Right atrium auricular region (tissue), 2 donors: ENCODE data around the gene USP44. TPM values are rescaled to one million over a fixed set of nuclear protein-coding genes. Genes with fewer than 3 reads are reported as not detected.

ENCODE experiments used
- DNase-seq: peaks from one replicate; pipeline ENCODE4 v3.0.0-alpha.2; 2019; ENCODE audit warnings: low spot score
- H3K27ac ChIP-seq, 2 donors: fragments of 200-600 bp; sonication (generic); 1 replicate in 1 of 2; 2 replicates in 1 of 2; pipeline ENCODE4 v1.5.1; 2016 to 2019
- H3K27me3 ChIP-seq, 2 donors: fragments of 200-600 bp; sonication (generic); one replicate each; pipeline versions ENCODE4 v1.5.1 to v1.6.0; 2017 to 2019
- H3K36me3 ChIP-seq: fragments of 200-600 bp; sonication (generic); one replicate; pipeline ENCODE4 v1.5.1; 2016
- H3K4me1 ChIP-seq, 2 donors: fragments of 200-600 bp; sonication (generic); one replicate each; pipeline versions ENCODE4 v1.5.1 to v1.6.0; 2017 to 2019
- H3K4me3 ChIP-seq, 2 donors: fragments of 200-600 bp; sonication (generic); 1 replicate in 1 of 2; 2 replicates in 1 of 2; pipeline ENCODE4 v1.5.1; 2017 to 2019; ENCODE audit warnings: mild to moderate bottlenecking in 1 of 2, moderate library complexity in 1 of 2
- H3K9me3 ChIP-seq, 2 donors: fragments of 200-600 bp; sonication (generic); one replicate each; pipeline ENCODE4 v1.5.1; 2019
- total RNA-seq, 2 donors: library from RNA; depleted of rRNA; stranded (reverse); fragments of >200 nt; gene quantifications; one replicate each; pipeline ENCODE4 v1.1.0, GENCODE V29; 2016
- TF ChIP-seq, protein P1 (sequence below), 2 donors: fragments of 200-600 bp; sonication (generic); IDR thresholded peaks; one replicate each; pipeline ENCODE4 v1.5.1; 2019; ENCODE audit warnings: antibody characterized with exemption in 2 of 2

Gene USP44
- total RNA-seq, 2 donors from 2014 or later: 1.4 to 1.9 TPM

DNA sequence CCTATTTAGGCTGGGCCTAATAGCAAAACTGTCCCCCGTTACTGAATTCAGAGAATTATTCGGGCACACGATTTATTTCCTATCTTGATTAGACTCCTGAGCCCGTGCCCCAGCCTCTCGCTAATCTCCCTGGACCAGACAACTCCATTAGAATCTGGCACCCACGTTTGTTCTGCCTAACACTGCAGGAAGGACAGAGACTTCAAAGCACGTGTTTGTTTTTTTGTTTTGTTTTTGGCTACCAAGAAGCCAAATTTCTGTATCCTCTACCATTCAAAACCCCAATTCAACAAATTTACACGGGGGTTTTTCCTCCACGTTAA, 4.8 kb downstream of the USP44 start:
- H3K4me3 ChIP-seq: no peak overlapping the region

DNA sequence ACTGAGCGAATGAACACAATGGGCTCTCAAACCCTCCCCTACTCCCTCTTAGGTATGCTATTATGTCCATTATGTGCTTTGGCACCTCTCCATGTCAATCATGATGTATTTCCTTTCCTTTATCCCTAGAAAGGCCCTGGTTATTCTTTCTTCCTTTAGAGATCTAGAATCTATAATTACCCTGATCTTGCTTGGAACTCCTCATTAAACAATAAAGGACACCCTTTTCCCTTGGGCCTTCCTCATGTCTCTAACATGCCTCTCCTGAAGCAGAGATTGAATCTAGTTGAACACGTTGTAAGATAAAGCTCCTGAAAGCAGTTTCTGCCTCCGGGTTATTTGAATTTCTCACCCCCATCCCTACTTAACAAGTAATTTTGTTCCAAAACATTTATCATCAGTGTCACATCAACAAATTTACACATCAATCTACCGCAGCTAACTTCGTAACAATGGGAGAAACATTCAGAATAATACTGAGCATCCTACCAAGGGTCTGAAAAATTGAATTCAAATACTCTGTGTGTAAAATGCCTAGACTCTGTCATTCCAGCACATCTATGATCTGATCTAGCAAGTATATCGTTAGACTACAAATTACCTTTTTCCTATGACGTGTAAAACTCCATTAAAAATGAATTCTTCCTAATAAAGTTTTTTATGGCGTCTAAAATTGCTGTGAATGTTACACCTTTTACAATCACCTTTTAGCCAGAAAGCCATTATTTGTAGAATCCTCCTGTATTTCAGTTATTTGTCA, 5.4 kb downstream of the USP44 start:
- TF ChIP-seq, protein P1, sequence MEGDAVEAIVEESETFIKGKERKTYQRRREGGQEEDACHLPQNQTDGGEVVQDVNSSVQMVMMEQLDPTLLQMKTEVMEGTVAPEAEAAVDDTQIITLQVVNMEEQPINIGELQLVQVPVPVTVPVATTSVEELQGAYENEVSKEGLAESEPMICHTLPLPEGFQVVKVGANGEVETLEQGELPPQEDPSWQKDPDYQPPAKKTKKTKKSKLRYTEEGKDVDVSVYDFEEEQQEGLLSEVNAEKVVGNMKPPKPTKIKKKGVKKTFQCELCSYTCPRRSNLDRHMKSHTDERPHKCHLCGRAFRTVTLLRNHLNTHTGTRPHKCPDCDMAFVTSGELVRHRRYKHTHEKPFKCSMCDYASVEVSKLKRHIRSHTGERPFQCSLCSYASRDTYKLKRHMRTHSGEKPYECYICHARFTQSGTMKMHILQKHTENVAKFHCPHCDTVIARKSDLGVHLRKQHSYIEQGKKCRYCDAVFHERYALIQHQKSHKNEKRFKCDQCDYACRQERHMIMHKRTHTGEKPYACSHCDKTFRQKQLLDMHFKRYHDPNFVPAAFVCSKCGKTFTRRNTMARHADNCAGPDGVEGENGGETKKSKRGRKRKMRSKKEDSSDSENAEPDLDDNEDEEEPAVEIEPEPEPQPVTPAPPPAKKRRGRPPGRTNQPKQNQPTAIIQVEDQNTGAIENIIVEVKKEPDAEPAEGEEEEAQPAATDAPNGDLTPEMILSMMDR (IDR thresholded peaks at IDR 0.05): no peak

More for the DNA sequence above, 4.8 kb downstream of the USP44 start:
- H3K36me3 ChIP-seq: no peaks in the 10 kb centered on the region
- no peak for DNase-seq
- peaks cover 0 to 11% of the 10 kb centered on the region in 2 donors for H3K9me3 ChIP-seq
- TF ChIP-seq, protein P1 (IDR thresholded peaks at IDR 0.05): no peak
- no peak overlapping the region for H3K27ac ChIP-seq
- H3K4me1 ChIP-seq: peaks cover 0 to 6% of the 10 kb centered on the region in 2 donors
- H3K27me3 ChIP-seq: no peaks in the 10 kb centered on the region

DNA sequence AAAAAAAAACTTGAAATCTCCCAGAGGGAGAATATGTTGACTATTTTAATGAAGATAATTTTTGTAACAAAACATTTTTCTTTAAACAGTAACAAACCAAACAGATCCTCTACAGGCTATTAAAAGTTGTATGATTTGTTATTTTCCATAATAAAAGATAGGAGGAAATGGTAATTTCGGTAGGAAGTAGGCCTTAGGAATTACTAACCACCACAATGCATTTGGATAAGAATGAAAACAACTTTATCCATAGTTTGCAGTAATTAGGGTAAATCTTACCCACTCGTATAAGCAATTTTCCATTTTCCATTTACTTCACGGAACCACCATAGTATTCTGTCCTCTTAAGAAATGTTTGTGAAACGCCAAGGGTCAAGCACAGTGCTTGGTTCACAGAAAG, 6.0 kb downstream of the USP44 start:
- H3K4me3 ChIP-seq: no peak overlapping the region
- H3K27ac ChIP-seq: no peak overlapping the region
- TF ChIP-seq, protein P1 (IDR thresholded peaks at IDR 0.05): no peak
- no peaks in the 10 kb centered on the region for H3K36me3 ChIP-seq
- peaks cover 0 to 11% of the 10 kb centered on the region in 2 donors for H3K9me3 ChIP-seq
- DNase-seq: no peak
- peaks cover 0 to 6% of the 10 kb centered on the region in 2 donors for H3K4me1 ChIP-seq
- no peaks in the 10 kb centered on the region for H3K27me3 ChIP-seq

More for the DNA sequence above, 5.4 kb downstream of the USP44 start:
- H3K4me3 ChIP-seq: no peak overlapping the region
- H3K27me3 ChIP-seq: no peaks in the 10 kb centered on the region
- no peak overlapping the region for H3K27ac ChIP-seq
- H3K4me1 ChIP-seq: peaks cover 0 to 6% of the 10 kb centered on the region in 2 donors
- peaks cover 0 to 11% of the 10 kb centered on the region in 2 donors for H3K9me3 ChIP-seq
- DNase-seq: no peak
- no peaks in the 10 kb centered on the region for H3K36me3 ChIP-seq

- Histone ChIP-seq H3K36me3 (no peaks in the 10 kb centered on the region), H3K27ac (no peak overlapping the region)
- TF ChIP-seq, protein P1 (IDR thresholded peaks at IDR 0.05): no peak
Measured at GRCh38 chr12:95544756-95545155, 6.5 kb downstream of the USP44 start.

GRCh38 chr12:95543305-95543704, 8.0 kb downstream of the USP44 start:
- H3K9me3 ChIP-seq: no peaks in the 10 kb centered on the region
- H3K27me3 ChIP-seq: no peaks in the 10 kb centered on the region
- TF ChIP-seq, protein P1 (IDR thresholded peaks at IDR 0.05): no peak
- peaks cover 0 to 6% of the 10 kb centered on the region in 2 donors for H3K4me1 ChIP-seq
- no peaks in the 10 kb centered on the region for H3K36me3 ChIP-seq
- H3K4me3 ChIP-seq: no peak overlapping the region
- DNase-seq: no peak
- H3K27ac ChIP-seq: no peak overlapping the region

More at GRCh38 chr12:95544756-95545155, 6.5 kb downstream of the USP44 start:
- peaks cover 0 to 6% of the 10 kb centered on the region in 2 donors for H3K4me1 ChIP-seq
- no peak overlapping the region for H3K4me3 ChIP-seq
- no peak for DNase-seq
- no peaks in the 10 kb centered on the region for H3K27me3 ChIP-seq
- peaks cover 0 to 9% of the 10 kb centered on the region in 2 donors for H3K9me3 ChIP-seq
